HEK293 (cell line): ENCODE results near the gene ROBO4.

Experiments
- CTCF ChIA-PET: fragments of 350-600 bp; formaldehyde crosslinking; extraction: SDS; loops from one replicate; lab custom pipeline; 2021; ENCODE audit warnings: antibody characterized with exemption; lab: Yijun Ruan, JAX
- POLR2A ChIA-PET: fragments of 300-600 bp; formaldehyde crosslinking; extraction: SDS; loops from one replicate; lab custom pipeline; 2020; ENCODE audit warnings: antibody characterized with exemption, inconsistent platforms; lab: Yijun Ruan, JAX
- H3K27ac ChIP-seq: fragments of 200-500 bp; sonication (Bioruptor generic); 2 replicates; pipeline ENCODE4 v1.5.1; 2014; ENCODE audit warnings: low read depth, low read length, control low read depth, inconsistent platforms; ENCODE audit errors: extremely low read depth
- H3K36me3 ChIP-seq, 2 experiments: fragments of 200-500 bp in 1 of 2; sonication (Bioruptor generic) in 1 of 2; 1 replicate in 1 of 2; 2 replicates in 1 of 2; pipeline ENCODE4 v1.5.1; 2014 to 2017; ENCODE audit warnings: inconsistent platforms in 2 of 2, low read length in 2 of 2; ENCODE audit not compliant: control insufficient read depth in 2 of 2, insufficient read depth in 1 of 2
- H3K4me1 ChIP-seq: fragments of 200-500 bp; sonication (Bioruptor generic); 2 replicates; pipeline ENCODE4 v1.5.1; 2014; ENCODE audit warnings: mild to moderate bottlenecking, low read length, inconsistent platforms; ENCODE audit not compliant: control insufficient read depth, insufficient read depth
- H3K4me3 ChIP-seq: 2 replicates; pipeline ENCODE4 v1.5.1; 2011; ENCODE audit warnings: low read depth, mild to moderate bottlenecking, control low read depth, low read length, moderate library complexity
- H3K9me3 ChIP-seq: fragments of 200-500 bp; sonication (Bioruptor generic); 2 replicates; pipeline ENCODE4 v1.5.1; 2014; ENCODE audit warnings: low read depth, low read length, inconsistent platforms; ENCODE audit not compliant: control insufficient read depth, insufficient read depth
- EGR2 ChIP-seq: fragments of 450-650 bp; formaldehyde crosslinking; IDR thresholded peaks from 2 replicates; pipeline ENCODE4 v1.5.1; 2016; ENCODE audit warnings: low read depth, missing biosample characterization, missing genetic modification characterization
- GLI4 ChIP-seq: fragments of 450-650 bp; formaldehyde crosslinking; IDR thresholded peaks from 2 replicates; pipeline ENCODE4 v1.5.1; 2016; ENCODE audit warnings: missing biosample characterization, missing genetic modification characterization
- HOXC10 ChIP-seq: sonication (generic); formaldehyde crosslinking; IDR thresholded peaks from 2 replicates; pipeline ENCODE4 v1.8.1; 2023; ENCODE audit warnings: mild to moderate bottlenecking, missing genetic modification reagents
- KLF1 ChIP-seq: fragments of 450-650 bp; formaldehyde crosslinking; IDR thresholded peaks from 2 replicates; pipeline ENCODE4 v1.5.1; 2016; ENCODE audit warnings: missing biosample characterization, missing genetic modification characterization
- SCRT1 ChIP-seq: fragments of 450-650 bp; formaldehyde crosslinking; IDR thresholded peaks from 2 replicates; pipeline ENCODE4 v1.5.1; 2016; ENCODE audit warnings: missing biosample characterization, missing genetic modification characterization, borderline replicate concordance
- SP3 ChIP-seq: fragments of 450-650 bp; formaldehyde crosslinking; IDR thresholded peaks from 2 replicates; pipeline ENCODE4 v1.5.1; 2016; ENCODE audit warnings: missing biosample characterization, missing genetic modification characterization
- ZEB2 ChIP-seq: fragments of 450-650 bp; formaldehyde crosslinking; IDR thresholded peaks from 2 replicates; pipeline ENCODE4 v1.5.1; 2016; ENCODE audit warnings: missing biosample characterization, missing genetic modification characterization
- ZFP37 ChIP-seq: fragments of 450-650 bp; formaldehyde crosslinking; IDR thresholded peaks from 2 replicates; pipeline ENCODE4 v1.5.1; 2016; ENCODE audit warnings: missing biosample characterization, missing genetic modification characterization
- ZNF140 ChIP-seq: fragments of 450-650 bp; formaldehyde crosslinking; IDR thresholded peaks from 2 replicates; pipeline ENCODE4 v1.5.1; 2016; ENCODE audit warnings: missing biosample characterization, missing genetic modification characterization
- ZNF169 ChIP-seq: fragments of 450-650 bp; formaldehyde crosslinking; IDR thresholded peaks from 2 replicates; pipeline ENCODE4 v1.5.1; 2016; ENCODE audit warnings: missing biosample characterization, missing genetic modification characterization
- ZNF24 ChIP-seq: fragments of 450-650 bp; formaldehyde crosslinking; IDR thresholded peaks from 2 replicates; pipeline ENCODE4 v1.5.1; 2016; ENCODE audit warnings: missing biosample characterization, missing genetic modification characterization
- ZNF302 ChIP-seq: fragments of 450-650 bp; formaldehyde crosslinking; IDR thresholded peaks from 2 replicates; pipeline ENCODE4 v1.5.1; 2016; ENCODE audit warnings: missing biosample characterization, missing genetic modification characterization, low read depth
- ZNF426 ChIP-seq: fragments of 450-650 bp; formaldehyde crosslinking; IDR thresholded peaks from 2 replicates; pipeline ENCODE4 v1.5.1; 2017; ENCODE audit warnings: missing biosample characterization, missing genetic modification characterization, mild to moderate bottlenecking, inconsistent platforms, moderate library complexity
- ZNF514 ChIP-seq: fragments of 450-650 bp; formaldehyde crosslinking; IDR thresholded peaks from 2 replicates; pipeline ENCODE4 v1.5.1; 2016; ENCODE audit warnings: missing biosample characterization, missing genetic modification characterization
- ZNF549 ChIP-seq: fragments of 450-650 bp; IDR thresholded peaks from 2 replicates; pipeline ENCODE4 v1.5.1; 2018; ENCODE audit warnings: missing biosample characterization, missing genetic modification characterization, mild to moderate bottlenecking, inconsistent platforms, moderate library complexity
- ZNF558 ChIP-seq: fragments of 450-650 bp; formaldehyde crosslinking; IDR thresholded peaks from 2 replicates; pipeline ENCODE4 v1.5.1; 2016; ENCODE audit warnings: missing biosample characterization, missing genetic modification characterization
- ZNF623 ChIP-seq: fragments of 450-650 bp; formaldehyde crosslinking; IDR thresholded peaks from 2 replicates; pipeline ENCODE4 v1.5.1; 2016; ENCODE audit warnings: missing biosample characterization, missing genetic modification characterization
- TF ChIP-seq, protein P1 (sequence below): fragments of 450-650 bp; formaldehyde crosslinking; IDR thresholded peaks from 2 replicates; pipeline ENCODE4 v1.5.1; 2016; ENCODE audit warnings: missing biosample characterization, missing genetic modification characterization, borderline replicate concordance
- TF ChIP-seq, protein P2 (sequence below): fragments of 450-650 bp; formaldehyde crosslinking; optimal IDR thresholded peaks from 2 replicates; pipeline ENCODE3; 2016; ENCODE audit warnings: missing biosample characterization, mild to moderate bottlenecking, missing genetic modification characterization
- TF ChIP-seq, protein P3 (sequence below): fragments of 450-650 bp; formaldehyde crosslinking; IDR thresholded peaks from 2 replicates; pipeline ENCODE4 v1.5.1; 2016; ENCODE audit warnings: missing biosample characterization, missing genetic modification characterization
- TF ChIP-seq, protein P4 (sequence below): fragments of 450-650 bp; formaldehyde crosslinking; IDR thresholded peaks from 2 replicates; pipeline ENCODE4 v1.5.1; 2016; ENCODE audit warnings: missing biosample characterization, missing genetic modification characterization

ROBO4 gene

DNA sequence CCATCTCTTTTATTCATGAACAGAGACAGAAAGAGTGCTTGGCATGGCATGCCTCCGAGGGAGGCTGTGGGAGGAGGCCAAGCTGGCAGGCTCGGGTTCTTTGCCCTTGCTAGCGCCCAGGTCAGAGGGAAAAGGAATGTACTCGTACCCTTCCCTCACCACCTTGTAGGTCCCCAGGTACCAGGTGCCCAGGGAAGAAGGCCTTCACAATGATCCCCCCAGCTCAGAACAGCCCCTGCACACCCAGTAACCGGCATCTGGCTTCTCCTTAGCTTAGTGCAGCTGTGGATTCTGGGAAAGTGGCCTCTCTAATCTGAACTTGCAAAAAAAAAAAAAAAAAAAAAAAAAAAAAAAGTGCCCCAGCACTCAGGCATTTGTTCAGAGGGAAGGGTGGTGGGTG is 22.7 kb upstream of the ROBO4 start (continued):
- TF ChIP-seq GLI4 (tag by site-specific recombination) (no peak), SP3 (no peak), ZEB2 (tag by site-specific recombination) (no peak), ZNF514 (no peak), KLF1 (no peak), HOXC10 (no peak), ZNF426 (no peak), SCRT1 (no peak), ZNF24 (no peak), ZNF140 (tag by site-specific recombination) (no peak), ZNF169 (tag by site-specific recombination) (no peak)
- TF ChIP-seq, protein P1, sequence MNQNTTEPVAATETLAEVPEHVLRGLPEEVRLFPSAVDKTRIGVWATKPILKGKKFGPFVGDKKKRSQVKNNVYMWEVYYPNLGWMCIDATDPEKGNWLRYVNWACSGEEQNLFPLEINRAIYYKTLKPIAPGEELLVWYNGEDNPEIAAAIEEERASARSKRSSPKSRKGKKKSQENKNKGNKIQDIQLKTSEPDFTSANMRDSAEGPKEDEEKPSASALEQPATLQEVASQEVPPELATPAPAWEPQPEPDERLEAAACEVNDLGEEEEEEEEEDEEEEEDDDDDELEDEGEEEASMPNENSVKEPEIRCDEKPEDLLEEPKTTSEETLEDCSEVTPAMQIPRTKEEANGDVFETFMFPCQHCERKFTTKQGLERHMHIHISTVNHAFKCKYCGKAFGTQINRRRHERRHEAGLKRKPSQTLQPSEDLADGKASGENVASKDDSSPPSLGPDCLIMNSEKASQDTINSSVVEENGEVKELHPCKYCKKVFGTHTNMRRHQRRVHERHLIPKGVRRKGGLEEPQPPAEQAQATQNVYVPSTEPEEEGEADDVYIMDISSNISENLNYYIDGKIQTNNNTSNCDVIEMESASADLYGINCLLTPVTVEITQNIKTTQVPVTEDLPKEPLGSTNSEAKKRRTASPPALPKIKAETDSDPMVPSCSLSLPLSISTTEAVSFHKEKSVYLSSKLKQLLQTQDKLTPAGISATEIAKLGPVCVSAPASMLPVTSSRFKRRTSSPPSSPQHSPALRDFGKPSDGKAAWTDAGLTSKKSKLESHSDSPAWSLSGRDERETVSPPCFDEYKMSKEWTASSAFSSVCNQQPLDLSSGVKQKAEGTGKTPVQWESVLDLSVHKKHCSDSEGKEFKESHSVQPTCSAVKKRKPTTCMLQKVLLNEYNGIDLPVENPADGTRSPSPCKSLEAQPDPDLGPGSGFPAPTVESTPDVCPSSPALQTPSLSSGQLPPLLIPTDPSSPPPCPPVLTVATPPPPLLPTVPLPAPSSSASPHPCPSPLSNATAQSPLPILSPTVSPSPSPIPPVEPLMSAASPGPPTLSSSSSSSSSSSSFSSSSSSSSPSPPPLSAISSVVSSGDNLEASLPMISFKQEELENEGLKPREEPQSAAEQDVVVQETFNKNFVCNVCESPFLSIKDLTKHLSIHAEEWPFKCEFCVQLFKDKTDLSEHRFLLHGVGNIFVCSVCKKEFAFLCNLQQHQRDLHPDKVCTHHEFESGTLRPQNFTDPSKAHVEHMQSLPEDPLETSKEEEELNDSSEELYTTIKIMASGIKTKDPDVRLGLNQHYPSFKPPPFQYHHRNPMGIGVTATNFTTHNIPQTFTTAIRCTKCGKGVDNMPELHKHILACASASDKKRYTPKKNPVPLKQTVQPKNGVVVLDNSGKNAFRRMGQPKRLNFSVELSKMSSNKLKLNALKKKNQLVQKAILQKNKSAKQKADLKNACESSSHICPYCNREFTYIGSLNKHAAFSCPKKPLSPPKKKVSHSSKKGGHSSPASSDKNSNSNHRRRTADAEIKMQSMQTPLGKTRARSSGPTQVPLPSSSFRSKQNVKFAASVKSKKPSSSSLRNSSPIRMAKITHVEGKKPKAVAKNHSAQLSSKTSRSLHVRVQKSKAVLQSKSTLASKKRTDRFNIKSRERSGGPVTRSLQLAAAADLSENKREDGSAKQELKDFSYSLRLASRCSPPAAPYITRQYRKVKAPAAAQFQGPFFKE (tag by site-specific recombination), result no peak
- TF ChIP-seq, protein P2, sequence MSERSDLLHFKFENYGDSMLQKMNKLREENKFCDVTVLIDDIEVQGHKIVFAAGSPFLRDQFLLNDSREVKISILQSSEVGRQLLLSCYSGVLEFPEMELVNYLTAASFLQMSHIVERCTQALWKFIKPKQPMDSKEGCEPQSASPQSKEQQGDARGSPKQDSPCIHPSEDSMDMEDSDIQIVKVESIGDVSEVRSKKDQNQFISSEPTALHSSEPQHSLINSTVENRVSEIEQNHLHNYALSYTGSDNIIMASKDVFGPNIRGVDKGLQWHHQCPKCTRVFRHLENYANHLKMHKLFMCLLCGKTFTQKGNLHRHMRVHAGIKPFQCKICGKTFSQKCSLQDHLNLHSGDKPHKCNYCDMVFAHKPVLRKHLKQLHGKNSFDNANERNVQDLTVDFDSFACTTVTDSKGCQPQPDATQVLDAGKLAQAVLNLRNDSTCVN (tag by site-specific recombination), result no peak
- TF ChIP-seq, protein P3, sequence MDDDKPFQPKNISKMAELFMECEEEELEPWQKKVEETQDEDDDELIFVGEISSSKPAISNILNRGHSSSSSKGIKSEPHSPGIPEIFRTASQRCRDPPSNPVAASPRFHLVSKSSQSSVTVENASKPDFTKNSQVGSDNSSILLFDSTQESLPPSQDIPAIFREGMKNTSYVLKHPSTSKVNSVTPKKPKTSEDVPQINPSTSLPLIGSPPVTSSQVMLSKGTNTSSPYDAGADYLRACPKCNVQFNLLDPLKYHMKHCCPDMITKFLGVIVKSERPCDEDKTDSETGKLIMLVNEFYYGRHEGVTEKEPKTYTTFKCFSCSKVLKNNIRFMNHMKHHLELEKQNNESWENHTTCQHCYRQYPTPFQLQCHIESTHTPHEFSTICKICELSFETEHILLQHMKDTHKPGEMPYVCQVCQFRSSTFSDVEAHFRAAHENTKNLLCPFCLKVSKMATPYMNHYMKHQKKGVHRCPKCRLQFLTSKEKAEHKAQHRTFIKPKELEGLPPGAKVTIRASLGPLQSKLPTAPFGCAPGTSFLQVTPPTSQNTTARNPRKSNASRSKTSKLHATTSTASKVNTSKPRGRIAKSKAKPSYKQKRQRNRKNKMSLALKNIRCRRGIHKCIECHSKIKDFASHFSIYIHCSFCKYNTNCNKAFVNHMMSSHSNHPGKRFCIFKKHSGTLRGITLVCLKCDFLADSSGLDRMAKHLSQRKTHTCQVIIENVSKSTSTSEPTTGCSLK, result no peak

DNA sequence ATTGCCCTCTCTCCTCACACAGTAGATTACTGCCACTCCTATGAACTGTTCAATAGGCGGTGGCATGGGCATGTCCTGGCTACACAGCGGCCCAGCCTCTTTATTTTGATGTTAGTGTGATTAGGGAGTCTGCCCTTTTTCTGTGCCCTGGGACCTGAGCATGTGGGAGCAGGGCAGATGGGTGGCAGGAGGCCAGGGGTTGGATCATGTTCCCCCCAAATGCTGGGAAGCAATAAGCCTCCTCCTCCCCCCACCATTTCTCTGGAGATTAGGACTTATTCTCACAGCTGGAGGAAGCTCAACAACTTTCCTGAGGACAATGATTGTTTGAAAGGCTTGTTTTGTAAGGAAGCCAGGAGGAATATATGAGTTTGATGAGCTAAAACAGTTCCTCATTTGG is 22.2 kb upstream of the ROBO4 start:
- H3K9me3 ChIP-seq, result no peaks in the 10 kb centered on the region
- H3K4me3 ChIP-seq, result no peak overlapping the region
- no peak overlapping the region for H3K27ac ChIP-seq
- H3K4me1 ChIP-seq, result no peaks in the 10 kb centered on the region
- TF ChIP-seq ZFP37 (no peak), ZNF623 (tag by site-specific recombination) (no peak)
- TF ChIP-seq, all 188 proteins: peak for 0
- H3K36me3 ChIP-seq, result no peaks in the 10 kb centered on the region
- ChIA-PET CTCF (interaction anchor here (0.6 to 1.7 kb wide), 4 partner anchors 11 to 53 kb away, joined by 3 to 5 read pairs (median 4); no protein-coding TSS in a partner anchor), POLR2A (interaction anchor here (0.6 to 2.2 kb wide), 5 partner anchors 19 to 503 kb away, joined by 3 to 11 read pairs (median 4); partner anchors contain the start of gene CCDC15)

DNA sequence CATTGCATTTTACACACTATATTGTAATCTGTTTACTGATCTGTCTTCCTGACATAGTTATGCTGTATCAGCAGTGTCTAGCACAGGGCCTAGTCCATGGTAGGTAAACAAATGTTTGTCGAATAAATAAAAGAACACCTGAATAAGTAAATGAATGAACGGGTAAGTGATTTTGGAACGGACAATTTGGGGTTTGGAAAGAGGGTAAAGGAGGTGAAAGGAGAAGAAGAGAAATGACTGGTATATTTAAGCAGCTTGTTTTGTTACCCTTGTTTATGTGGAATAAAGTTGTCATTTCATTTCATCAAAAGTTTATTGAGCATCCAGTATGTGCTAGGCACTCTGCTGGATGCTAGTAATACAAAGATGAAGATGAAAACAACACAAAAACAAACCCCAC is 21.3 kb upstream of the ROBO4 start, which contains the start of gene HEPN1:
Gene HEPN1, plus strand, starts transcription at position 301 of the 400 bp plus-strand sequence.
- Histone ChIP-seq H3K4me3 (no peak within 1 kb of the TSS), H3K27ac (no peak within 1 kb of the TSS), H3K9me3 (no peaks in the 10 kb centered on the region), H3K36me3 (no peaks in the 10 kb centered on the region), H3K4me1 (no peaks in the 10 kb centered on the region)
- ChIA-PET CTCF (interaction anchor here (0.6 to 1.7 kb wide), 2 partner anchors 43 to 345 kb away, joined by 3 to 5 read pairs; no protein-coding TSS in a partner anchor), POLR2A (no interaction called here)
- TF ChIP-seq EGR2 (tag by site-specific recombination) (no peak), ZNF549 (tag by site-specific recombination) (no peak), ZNF302 (tag by site-specific recombination) (no peak), ZNF558 (no peak)
- TF ChIP-seq, protein P4, sequence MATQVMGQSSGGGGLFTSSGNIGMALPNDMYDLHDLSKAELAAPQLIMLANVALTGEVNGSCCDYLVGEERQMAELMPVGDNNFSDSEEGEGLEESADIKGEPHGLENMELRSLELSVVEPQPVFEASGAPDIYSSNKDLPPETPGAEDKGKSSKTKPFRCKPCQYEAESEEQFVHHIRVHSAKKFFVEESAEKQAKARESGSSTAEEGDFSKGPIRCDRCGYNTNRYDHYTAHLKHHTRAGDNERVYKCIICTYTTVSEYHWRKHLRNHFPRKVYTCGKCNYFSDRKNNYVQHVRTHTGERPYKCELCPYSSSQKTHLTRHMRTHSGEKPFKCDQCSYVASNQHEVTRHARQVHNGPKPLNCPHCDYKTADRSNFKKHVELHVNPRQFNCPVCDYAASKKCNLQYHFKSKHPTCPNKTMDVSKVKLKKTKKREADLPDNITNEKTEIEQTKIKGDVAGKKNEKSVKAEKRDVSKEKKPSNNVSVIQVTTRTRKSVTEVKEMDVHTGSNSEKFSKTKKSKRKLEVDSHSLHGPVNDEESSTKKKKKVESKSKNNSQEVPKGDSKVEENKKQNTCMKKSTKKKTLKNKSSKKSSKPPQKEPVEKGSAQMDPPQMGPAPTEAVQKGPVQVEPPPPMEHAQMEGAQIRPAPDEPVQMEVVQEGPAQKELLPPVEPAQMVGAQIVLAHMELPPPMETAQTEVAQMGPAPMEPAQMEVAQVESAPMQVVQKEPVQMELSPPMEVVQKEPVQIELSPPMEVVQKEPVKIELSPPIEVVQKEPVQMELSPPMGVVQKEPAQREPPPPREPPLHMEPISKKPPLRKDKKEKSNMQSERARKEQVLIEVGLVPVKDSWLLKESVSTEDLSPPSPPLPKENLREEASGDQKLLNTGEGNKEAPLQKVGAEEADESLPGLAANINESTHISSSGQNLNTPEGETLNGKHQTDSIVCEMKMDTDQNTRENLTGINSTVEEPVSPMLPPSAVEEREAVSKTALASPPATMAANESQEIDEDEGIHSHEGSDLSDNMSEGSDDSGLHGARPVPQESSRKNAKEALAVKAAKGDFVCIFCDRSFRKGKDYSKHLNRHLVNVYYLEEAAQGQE (tag by site-specific recombination), result no peak
- TF ChIP-seq, protein P2 (tag by site-specific recombination), result no peak
